A549 (cell line): ENCODE results near the gene MIOX. TPM values are rescaled to one million over a fixed set of nuclear protein-coding genes. Genes with fewer than 3 reads are reported as not detected.
A peak's percentile ranks its signal among the peaks of the same experiment; 100 is the strongest.

ENCODE experiments used
- ATAC-seq, 2 experiments: fragments of 200-7000 bp in 1 of 2; fragments of >200 bp in 1 of 2; cut with Nextera tagmentation in 1 of 2; cut with Tn5 transposase in 1 of 2; 3 replicates each; pipeline versions ENCODE4 v1.8.0 to v1.9.1; 2018 to 2020; ENCODE audit warnings: mild to moderate bottlenecking in 1 of 2, moderate library complexity in 1 of 2
- CTCF ChIA-PET: fragments of 300-600 bp; sonication (Branson Sonifier 250); formaldehyde crosslinking; extraction: SDS; loops from one replicate; lab custom pipeline; 2021; ENCODE audit warnings: antibody characterized with exemption, inconsistent platforms; lab: Yijun Ruan, JAX
- POLR2A ChIA-PET: fragments of 350-600 bp; formaldehyde crosslinking; extraction: SDS; loops from one replicate; lab custom pipeline; 2021; ENCODE audit warnings: antibody characterized with exemption, inconsistent platforms; lab: Yijun Ruan, JAX
- DNase-seq, 2 experiments: peaks; one replicate each; pipeline versions ENCODE4 v3.0.0 to v3.0.0-alpha.2; 2011 to 2016; ENCODE audit warnings: low read depth in 1 of 2, low spot score in 1 of 2
- FAIRE-seq: peaks from 2 replicates; lab custom pipeline; 2011; peaks lifted over from hg19 to GRCh38; lab: Jason Lieb, UNC
- H3K27ac ChIP-seq, 2 experiments: fragments of >200 bp; sonication (Bioruptor Twin); formaldehyde crosslinking; 3 replicates each; pipeline ENCODE4 v1.5.1; 2016 to 2017
- H3K4me1 ChIP-seq: fragments of >200 bp; sonication (Bioruptor Twin); formaldehyde crosslinking; 3 replicates; pipeline ENCODE4 v1.6.1; 2016
- H3K4me2 ChIP-seq: fragments of >200 bp; sonication (Bioruptor Twin); formaldehyde crosslinking; 3 replicates; pipeline ENCODE4 v1.6.1; 2016
- H3K4me3 ChIP-seq: fragments of >200 bp; sonication (Bioruptor Twin); formaldehyde crosslinking; 3 replicates; pipeline ENCODE4 v1.5.1; 2016
- H3K9me3 ChIP-seq: fragments of >200 bp; sonication (Bioruptor Twin); formaldehyde crosslinking; 3 replicates; pipeline ENCODE4 v1.6.1; 2016
- BCL3 ChIP-seq: fragments of >200 bp; sonication (Bioruptor Twin); formaldehyde crosslinking; IDR thresholded peaks from 3 replicates; pipeline ENCODE4 v1.6.1; 2016
- BHLHE40 ChIP-seq: IDR thresholded peaks from 2 replicates; pipeline ENCODE4 v1.6.1; 2012; ENCODE audit warnings: low read depth, low read length, inconsistent platforms
- CBX2 ChIP-seq: fragments of 200-600 bp; sonication (generic); IDR thresholded peaks from 2 replicates; pipeline ENCODE4 v1.6.1; 2016; ENCODE audit warnings: low read depth, mild to moderate bottlenecking, borderline replicate concordance
- CEBPB ChIP-seq, 2 experiments: fragments of >200 bp in 1 of 2; sonication (Bioruptor Twin) in 1 of 2; formaldehyde crosslinking in 1 of 2; IDR thresholded peaks; 2 replicates each; pipeline ENCODE4 v1.6.1; 2012 to 2016
- E2F6 ChIP-seq: IDR thresholded peaks from 2 replicates; pipeline ENCODE4 v1.6.1; 2012; ENCODE audit warnings: low read depth, borderline replicate concordance
- FOSL2 ChIP-seq, 2 experiments: fragments of 450-650 bp in 1 of 2; fragments of >200 bp in 1 of 2; sonication (Bioruptor Twin) in 1 of 2; formaldehyde crosslinking; IDR thresholded peaks; 2 replicates each; pipeline versions ENCODE4 v1.5.0 to v1.6.1; 2016 to 2020; ENCODE audit warnings: mild to moderate bottlenecking in 1 of 2, moderate library complexity in 1 of 2
- HES2 ChIP-seq: fragments of >200 bp; sonication (Bioruptor Twin); formaldehyde crosslinking; IDR thresholded peaks from 2 replicates; pipeline ENCODE4 v1.6.1; 2016
- HMGXB4 ChIP-seq: fragments of 250-450 bp; sonication (Bioruptor Pico); IDR thresholded peaks from 2 replicates; pipeline ENCODE4 v1.5.0; 2021; ENCODE audit warnings: mild to moderate bottlenecking, moderate library complexity, borderline replicate concordance
- HOXB13 ChIP-seq: fragments of 250-450 bp; sonication (Bioruptor Pico); IDR thresholded peaks from 2 replicates; pipeline ENCODE4 v1.5.0; 2020; ENCODE audit warnings: low read depth, mild to moderate bottlenecking, moderate library complexity
- JUN ChIP-seq, 2 experiments: fragments of >200 bp; sonication (Bioruptor Twin); formaldehyde crosslinking; IDR thresholded peaks; 2 replicates in 1 of 2; 3 replicates in 1 of 2; pipeline ENCODE4 v1.6.1; 2016 to 2017
- JUNB ChIP-seq: fragments of >200 bp; sonication (Bioruptor Twin); formaldehyde crosslinking; IDR thresholded peaks from 2 replicates; pipeline ENCODE4 v1.6.1; 2016
- KDM1A ChIP-seq: fragments of 200-600 bp; sonication (generic); IDR thresholded peaks from 2 replicates; pipeline ENCODE4 v1.6.1; 2016; ENCODE audit warnings: low read depth, mild to moderate bottlenecking
- KDM5A ChIP-seq: fragments of 200-600 bp; sonication (generic); IDR thresholded peaks from 2 replicates; pipeline ENCODE4 v1.6.1; 2016; ENCODE audit warnings: antibody characterized with exemption, mild to moderate bottlenecking
- MAX ChIP-seq: IDR thresholded peaks from 2 replicates; pipeline ENCODE4 v1.6.1; 2012
- MYC ChIP-seq: IDR thresholded peaks from 2 replicates; pipeline ENCODE4 v1.6.1; 2012; ENCODE audit warnings: mild to moderate bottlenecking, inconsistent platforms, low read length, improper control_type of control experiment, borderline replicate concordance
- NPAS2 ChIP-seq: fragments of 250-450 bp; sonication (Bioruptor Pico); IDR thresholded peaks from 2 replicates; pipeline ENCODE4 v1.8.0; 2022; ENCODE audit warnings: mild to moderate bottlenecking, moderate library complexity, borderline replicate concordance
- NR3C1 ChIP-seq: fragments of >200 bp; sonication (Bioruptor Twin); formaldehyde crosslinking; IDR thresholded peaks from 3 replicates; pipeline ENCODE4 v1.6.1; 2017
- PHF8 ChIP-seq: fragments of 200-600 bp; sonication (generic); IDR thresholded peaks from 2 replicates; pipeline ENCODE4 v1.6.1; 2016; ENCODE audit warnings: low read depth, mild to moderate bottlenecking, antibody characterized with exemption, moderate library complexity, borderline replicate concordance
- POLR2AphosphoS2 ChIP-seq: conservative IDR thresholded peaks from 2 replicates; pipeline ENCODE4 v1.6.1; 2012; ENCODE audit warnings: low read length, improper control_type of control experiment, inconsistent platforms
- RARB ChIP-seq: fragments of 250-450 bp; sonication (Bioruptor Pico); IDR thresholded peaks from 2 replicates; pipeline ENCODE4 v1.8.0; 2021; ENCODE audit warnings: mild to moderate bottlenecking, moderate library complexity
- RCOR1 ChIP-seq: fragments of 150-350 bp; IDR thresholded peaks from 2 replicates; pipeline ENCODE4 v1.6.1; 2014; ENCODE audit warnings: antibody characterized with exemption, low read length, low read depth
- REST ChIP-seq: fragments of 200-600 bp; sonication (generic); IDR thresholded peaks from 2 replicates; pipeline ENCODE4 v1.6.1; 2016; ENCODE audit warnings: antibody characterized with exemption, mild to moderate bottlenecking, moderate library complexity
- RNF2 ChIP-seq: fragments of 200-600 bp; sonication (generic); IDR thresholded peaks from 2 replicates; pipeline ENCODE4 v1.6.1; 2016; ENCODE audit warnings: low read depth, mild to moderate bottlenecking, antibody characterized with exemption, moderate library complexity, borderline replicate concordance
- SMC3 ChIP-seq: fragments of >200 bp; sonication (Bioruptor Twin); formaldehyde crosslinking; IDR thresholded peaks from 3 replicates; pipeline ENCODE4 v1.6.1; 2018; ENCODE audit warnings: inconsistent platforms
- TFCP2L1 ChIP-seq: fragments of 250-450 bp; sonication (Bioruptor Pico); IDR thresholded peaks from 2 replicates; pipeline ENCODE4 v1.5.0; 2021; ENCODE audit warnings: mild to moderate bottlenecking
- TP53 ChIP-seq: fragments of 250-450 bp; sonication (Bioruptor Pico); IDR thresholded peaks from 2 replicates; pipeline ENCODE4 v1.5.0; 2021; ENCODE audit warnings: mild to moderate bottlenecking, moderate library complexity
- USF2 ChIP-seq: fragments of 450-650 bp; IDR thresholded peaks from 2 replicates; pipeline ENCODE4 v1.6.1; 2014; ENCODE audit warnings: antibody characterized with exemption
- ZC3H11A ChIP-seq: fragments of 450-650 bp; IDR thresholded peaks from 2 replicates; pipeline ENCODE4 v1.6.1; 2014; ENCODE audit warnings: antibody characterized with exemption, mild to moderate bottlenecking
- ZNF302 ChIP-seq: fragments of 250-450 bp; sonication (Bioruptor Pico); IDR thresholded peaks from 2 replicates; pipeline ENCODE4 v1.9.0; 2021; ENCODE audit warnings: inconsistent platforms, mild to moderate bottlenecking, moderate library complexity
- ZSCAN20 ChIP-seq: fragments of 250-450 bp; sonication (Bioruptor Pico); IDR thresholded peaks from 2 replicates; pipeline ENCODE4 v1.8.0; 2022; ENCODE audit warnings: mild to moderate bottlenecking, moderate library complexity
- WGBS: methylation state at CpG from one replicate; pipeline ENCODE4 v1.1.6; 2017; ENCODE audit errors: missing lambda C conversion rate; 5-methylcytosine and 5-hydroxymethylcytosine counted together
- polyA plus RNA-seq, 4 experiments: library from polyadenylated mRNA; depleted of rRNA in 3 of 4; stranded (reverse); fragments of >200 nt; fragmentation: RNase III in 1 of 4; extraction: RNeasy Plus Mini Kit Qiagen cat#74134 plus additional on column Dnase treatment in 1 of 4; gene quantifications; 2 replicates in 3 of 4; 3 replicates in 1 of 4; pipeline ENCODE4 v1.2.3, GENCODE V29; 2011 to 2017

MIOX gene
- polyA plus RNA-seq, 2 of the 4 experiments (the other 2 are of a cell fraction): 0.08 TPM; not detected in 1

- TF ChIP-seq REST (no peak), BHLHE40 (no peak), HOXB13 (CRISPR knock-in tag) (no peak), ZC3H11A (no peak), MYC (no peak), TFCP2L1 (CRISPR knock-in tag) (no peak), E2F6 (0 out of 2 replicates have a peak, but pooled peaks have one; percentile 38), RNF2 (no peak), SMC3 (no peak), PHF8 (peak; percentile 43; the same call in 1 of the 2 replicates), RCOR1 (no peak), KDM1A (no peak), KDM5A (peak; percentile 96), CBX2 (no peak), JUN (IDR thresholded peaks at IDR 0.05) (peak in 1 of 2 experiments; percentile 60; a peak in 2 of 5 replicates), MAX (0 out of 2 replicates have a peak, but pooled peaks have one; percentile 36), NPAS2 (CRISPR knock-in tag) (no peak), JUNB (no peak), BCL3 (no peak)
Measured at GRCh38 chr22:50507991-50508884, 21.6 kb downstream of the MIOX start, which contains the start of gene NCAPH2 (continued).

GRCh38 chr22:50508897-50509296 is 22.2 kb downstream of the MIOX start:
- peaks cover 15% of the 10 kb centered on the region for H3K4me1 ChIP-seq
- peak overlapping the region; percentile 85 for H3K4me2 ChIP-seq
- ChIA-PET POLR2A (interaction anchor here (1.6 to 2.3 kb wide), 2 partner anchors 16 to 21 kb away, joined by 4 to 36 read pairs; partner anchors contain the start of genes SCO2 and TYMP), CTCF (interaction anchor here (1.1 to 3.5 kb wide), 3 partner anchors 11 to 54 kb away, joined by 3 to 26 read pairs (median 4); partner anchors contain the start of genes SCO2 and SYCE3)
- no peaks in the 10 kb centered on the region for H3K9me3 ChIP-seq
- FAIRE-seq: no peak
- no peak for DNase-seq
- peak in 1 of 2 experiments; percentile 2; a peak in 1 of 6 replicates for ATAC-seq
- H3K27ac ChIP-seq: peak overlapping the region; percentile 87 to 90; a peak in 5 of 6 replicates
- peak overlapping the region; percentile 79 for H3K4me3 ChIP-seq
- 0% methylated on average over 3 of the region's 3 CpGs for WGBS
- TF ChIP-seq ZNF302 (CRISPR knock-in tag): no peak
- no peak for TF ChIP-seq NR3C1
- TF ChIP-seq POLR2AphosphoS2: no peak
- no peak for TF ChIP-seq CEBPB (IDR thresholded peaks at IDR 0.05)
- no peak for TF ChIP-seq ZSCAN20 (CRISPR knock-in tag)
- TF ChIP-seq RARB (CRISPR knock-in tag): no peak
- no peak for TF ChIP-seq HES2
- no peak for TF ChIP-seq USF2
- no peak for TF ChIP-seq PHF8
- no peak for TF ChIP-seq FOSL2 (IDR thresholded peaks at IDR 0.05)
- TF ChIP-seq FOSL2 (CRISPR knock-in tag; IDR thresholded peaks at IDR 0.05): no peak
- TF ChIP-seq HMGXB4 (CRISPR knock-in tag): no peak
- TF ChIP-seq TP53: no peak
